Suprapubic skin (tissue), 3 donors: Measurements from ENCODE around the gene PRR23B.

Experiments
- POLR2A ChIP-seq, 2 donors: fragments of 450-650 bp; IDR thresholded peaks; one replicate each; pipeline ENCODE4 v1.6.1; 2017; ENCODE audit warnings: antibody characterized with exemption in 2 of 2, mild to moderate bottlenecking in 2 of 2, moderate library complexity in 2 of 2
- TF ChIP-seq, protein P1 (sequence below), 2 donors: fragments of 200-600 bp in 1 of 2; fragments of 450-650 bp in 1 of 2; sonication (generic) in 1 of 2; IDR thresholded peaks; one replicate each; pipeline ENCODE4 v1.5.1; 2016 to 2019; ENCODE audit warnings: antibody characterized with exemption in 2 of 2, mild to moderate bottlenecking in 1 of 2, moderate library complexity in 1 of 2

GRCh38 chr3:139020036-139020867 is 474 bp downstream of the PRR23B start:
- TF ChIP-seq, protein P1, sequence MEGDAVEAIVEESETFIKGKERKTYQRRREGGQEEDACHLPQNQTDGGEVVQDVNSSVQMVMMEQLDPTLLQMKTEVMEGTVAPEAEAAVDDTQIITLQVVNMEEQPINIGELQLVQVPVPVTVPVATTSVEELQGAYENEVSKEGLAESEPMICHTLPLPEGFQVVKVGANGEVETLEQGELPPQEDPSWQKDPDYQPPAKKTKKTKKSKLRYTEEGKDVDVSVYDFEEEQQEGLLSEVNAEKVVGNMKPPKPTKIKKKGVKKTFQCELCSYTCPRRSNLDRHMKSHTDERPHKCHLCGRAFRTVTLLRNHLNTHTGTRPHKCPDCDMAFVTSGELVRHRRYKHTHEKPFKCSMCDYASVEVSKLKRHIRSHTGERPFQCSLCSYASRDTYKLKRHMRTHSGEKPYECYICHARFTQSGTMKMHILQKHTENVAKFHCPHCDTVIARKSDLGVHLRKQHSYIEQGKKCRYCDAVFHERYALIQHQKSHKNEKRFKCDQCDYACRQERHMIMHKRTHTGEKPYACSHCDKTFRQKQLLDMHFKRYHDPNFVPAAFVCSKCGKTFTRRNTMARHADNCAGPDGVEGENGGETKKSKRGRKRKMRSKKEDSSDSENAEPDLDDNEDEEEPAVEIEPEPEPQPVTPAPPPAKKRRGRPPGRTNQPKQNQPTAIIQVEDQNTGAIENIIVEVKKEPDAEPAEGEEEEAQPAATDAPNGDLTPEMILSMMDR (IDR thresholded peaks at IDR 0.05), result no peak
- TF ChIP-seq POLR2A (IDR thresholded peaks at IDR 0.05), result no peak
